GM18870 (cell line): ENCODE measurements around the gene NRCAM.
A peak's percentile ranks its signal among the peaks of the same experiment; 100 is the strongest.

Source experiments
- ATAC-seq: cut with Tn5 transposase; IDR thresholded peaks from one replicate; pipeline ENCODE4 v1.9.1; 2021; ENCODE audit warnings: moderate library complexity; ENCODE audit not compliant: unreplicated experiment

The NRCAM gene

DNA sequence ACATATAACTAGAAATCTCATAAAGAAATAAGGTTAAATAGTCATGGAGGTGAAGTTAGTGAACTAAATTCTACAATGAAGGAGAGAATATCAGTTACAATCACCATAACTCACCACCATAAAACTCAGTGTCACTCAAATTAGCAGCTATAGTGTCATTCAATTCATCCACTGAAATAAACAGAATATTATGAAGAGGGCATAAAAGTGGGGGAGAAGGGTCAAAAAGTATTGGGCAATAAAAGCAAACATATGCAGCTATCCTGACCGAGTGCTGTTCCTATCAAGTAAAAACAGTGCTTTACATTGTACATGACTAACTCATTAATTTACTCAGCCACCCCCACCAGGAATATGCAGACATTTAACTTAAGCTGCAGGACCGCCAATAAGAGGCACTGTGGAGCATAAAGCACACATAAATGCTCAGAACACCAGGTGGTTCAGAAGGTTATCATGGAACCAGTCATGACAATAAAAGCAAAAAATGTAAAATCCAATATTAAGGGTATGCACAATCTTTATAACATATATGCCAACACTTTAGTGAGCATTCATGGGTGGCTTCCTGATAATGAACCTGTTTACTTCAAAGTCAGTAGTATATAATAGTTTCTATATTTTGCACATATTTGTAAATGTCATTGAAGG lies 230.6 kb downstream of the NRCAM start:
- ATAC-seq: no peak

DNA sequence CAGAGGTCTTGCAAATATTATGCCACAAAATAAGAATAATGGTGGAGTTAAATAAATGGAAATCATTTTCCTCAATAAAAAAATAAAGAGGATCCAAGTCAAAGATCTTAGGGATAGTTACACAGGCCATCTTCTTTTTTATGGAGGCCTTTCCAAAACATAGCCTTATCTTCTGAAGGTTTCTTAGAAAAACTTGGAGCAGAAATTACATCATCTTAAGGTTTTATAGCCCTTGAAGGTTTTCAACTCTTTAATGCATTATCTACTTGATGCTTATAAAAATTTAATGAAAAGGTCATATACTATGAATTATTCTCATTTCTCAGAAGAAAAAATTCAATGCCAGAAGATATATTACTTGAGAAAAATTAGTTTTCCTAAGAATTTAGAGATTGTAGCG lies 231.8 kb downstream of the NRCAM start:
- ATAC-seq: no peak

DNA sequence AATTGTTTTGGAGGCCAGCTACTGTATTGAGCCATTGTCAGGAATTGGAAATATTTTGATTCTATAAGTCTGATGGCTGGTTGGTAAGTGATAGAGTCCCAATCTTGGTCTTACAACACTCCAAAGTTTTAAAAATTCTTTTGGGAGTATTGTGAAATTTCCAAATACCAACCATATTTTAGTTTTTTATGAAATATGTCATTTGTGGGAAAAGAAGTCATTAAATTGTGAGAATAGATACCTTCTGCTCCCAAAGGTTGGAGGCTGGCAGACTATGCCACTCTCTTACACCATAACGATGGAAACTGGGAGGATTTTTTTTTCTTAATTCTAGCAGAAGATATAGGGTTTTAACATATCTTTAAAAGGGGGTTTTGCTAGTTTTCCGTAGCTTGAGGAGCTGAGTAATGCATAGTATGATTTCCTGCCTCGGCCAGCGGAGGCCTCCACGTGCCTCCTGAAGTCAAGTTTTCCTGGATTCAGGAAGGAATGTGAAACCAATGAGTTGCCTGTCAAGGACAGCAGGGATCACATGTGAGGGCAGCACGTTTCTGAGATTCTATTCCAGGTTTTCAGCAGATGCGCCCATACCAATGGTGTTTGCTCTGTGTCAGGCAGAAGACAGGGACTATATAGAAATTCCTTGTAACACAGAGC lies 233.9 kb downstream of the NRCAM start:
- ATAC-seq: no peak

DNA sequence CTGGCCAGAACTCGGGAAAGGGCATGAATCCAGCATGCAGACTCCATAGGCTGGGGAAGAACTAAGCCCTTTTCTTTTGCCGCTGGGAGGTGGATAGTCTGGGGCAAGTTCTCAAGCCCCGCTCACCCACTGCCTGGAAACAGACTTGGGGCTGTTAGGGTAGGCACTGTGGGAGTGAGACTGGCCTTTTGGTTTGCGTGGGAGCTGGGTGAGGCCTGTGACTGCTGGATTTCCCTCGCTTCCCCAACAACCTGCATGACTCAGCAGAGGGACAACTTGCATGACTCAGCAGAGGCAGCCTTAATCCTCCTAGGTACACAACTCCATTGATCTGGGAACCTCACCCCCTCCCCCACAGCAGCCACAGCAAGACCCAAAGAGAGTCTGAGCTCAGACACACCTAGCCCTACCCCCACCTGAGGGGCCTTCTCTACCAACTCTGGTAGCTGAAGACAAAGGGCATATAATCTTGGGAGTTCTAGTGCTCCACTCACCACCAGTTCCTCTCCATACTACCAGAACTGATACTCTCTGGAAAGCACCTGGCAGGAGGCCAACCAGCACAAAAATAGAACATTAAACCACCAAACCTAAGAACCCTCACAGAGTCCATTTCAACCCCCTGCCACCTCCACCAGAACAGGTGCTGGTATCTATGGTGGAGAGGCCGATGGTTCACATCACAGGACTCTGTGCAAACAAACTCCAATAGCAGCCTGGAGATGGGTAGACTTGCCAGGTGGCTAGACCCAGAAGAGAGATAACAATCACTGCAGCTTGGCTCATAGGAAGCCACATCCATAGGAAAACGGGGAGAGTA lies 244.6 kb downstream of the NRCAM start:
- peak; percentile 88 for ATAC-seq

DNA sequence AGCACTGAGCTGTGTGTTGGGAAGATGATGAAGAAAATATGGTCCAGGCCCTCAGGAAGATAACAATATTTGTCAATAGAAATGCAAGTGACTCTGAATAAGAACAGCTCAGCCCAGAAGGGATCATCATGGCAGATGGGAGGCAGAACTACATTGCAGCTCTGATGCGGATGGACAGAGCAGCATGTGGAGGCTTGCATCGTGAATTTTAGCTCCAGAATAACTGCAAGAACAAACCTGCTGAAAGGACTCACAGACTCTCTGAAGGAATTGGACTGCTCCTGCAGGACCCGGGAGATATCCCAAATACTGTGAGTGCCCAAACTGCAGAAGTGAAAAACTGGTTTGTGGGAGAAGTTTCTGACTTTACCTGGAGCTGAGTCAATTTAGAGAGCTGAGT lies 245.4 kb downstream of the NRCAM start:
- ATAC-seq: no peak

DNA sequence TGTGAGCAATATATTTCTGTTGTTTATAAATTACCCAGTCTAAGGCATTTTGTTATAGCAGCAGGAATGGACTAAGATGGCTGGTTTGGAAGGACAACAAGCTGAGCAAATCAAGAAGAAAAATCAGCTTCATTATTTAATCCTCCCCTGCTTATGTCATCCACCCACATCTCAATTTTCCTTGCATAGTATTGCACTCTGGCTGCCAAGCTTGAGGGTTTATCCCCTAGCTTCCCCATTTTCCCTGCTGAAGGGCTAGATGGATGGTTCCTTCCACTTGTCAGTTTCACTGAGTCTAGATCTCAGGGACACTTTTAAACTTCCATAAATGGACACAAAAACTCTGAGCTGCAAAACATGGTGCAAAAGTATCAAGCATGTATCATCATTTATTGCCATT lies 250.9 kb downstream of the NRCAM start:
- no peak for ATAC-seq

DNA sequence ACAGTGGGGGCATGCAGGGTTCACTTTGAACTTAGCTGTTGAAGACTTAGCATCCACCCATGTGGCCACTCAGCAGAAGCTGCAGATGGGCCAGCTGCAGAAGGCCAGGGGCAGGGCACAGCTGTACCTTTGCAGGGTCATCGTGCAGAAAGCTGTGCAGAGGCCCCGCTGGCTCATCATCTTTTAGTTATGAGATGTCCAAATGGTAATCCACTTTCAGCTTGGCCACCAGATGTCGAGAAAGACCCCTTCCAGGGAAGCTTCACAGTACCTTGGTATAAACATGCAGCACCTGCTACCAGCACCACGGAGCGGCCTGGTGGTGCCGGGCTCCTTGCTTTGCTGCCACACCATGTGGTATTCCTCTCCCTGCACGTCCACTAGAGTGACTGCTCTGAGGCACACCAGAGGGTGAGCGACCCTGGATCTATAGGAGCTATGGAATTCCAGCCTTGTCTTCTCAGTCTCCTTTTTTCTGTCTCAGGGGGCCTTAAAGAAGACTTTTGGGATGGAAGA lies 251.9 kb downstream of the NRCAM start:
- ATAC-seq: no peak

DNA sequence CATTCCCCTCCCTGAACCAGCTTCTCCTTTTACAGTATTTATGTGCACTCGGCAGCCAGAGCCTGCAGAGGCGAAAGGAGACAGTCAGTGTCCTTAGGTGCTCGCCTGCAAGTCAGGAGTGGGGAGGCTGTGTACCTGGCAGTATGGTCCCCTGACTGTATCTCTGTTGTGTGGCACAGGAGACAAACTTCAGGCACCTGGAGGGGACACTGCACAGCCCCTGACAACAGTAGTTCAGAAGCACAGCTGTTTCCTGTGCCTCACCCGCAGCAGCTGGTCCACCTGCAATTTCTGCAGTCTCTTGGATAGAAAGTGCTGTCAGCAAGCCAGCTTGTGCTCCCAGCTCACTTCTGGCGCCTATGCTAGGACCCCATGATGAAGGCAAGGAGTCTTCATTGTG lies 252.7 kb downstream of the NRCAM start:
- ATAC-seq: peak; percentile 50

DNA sequence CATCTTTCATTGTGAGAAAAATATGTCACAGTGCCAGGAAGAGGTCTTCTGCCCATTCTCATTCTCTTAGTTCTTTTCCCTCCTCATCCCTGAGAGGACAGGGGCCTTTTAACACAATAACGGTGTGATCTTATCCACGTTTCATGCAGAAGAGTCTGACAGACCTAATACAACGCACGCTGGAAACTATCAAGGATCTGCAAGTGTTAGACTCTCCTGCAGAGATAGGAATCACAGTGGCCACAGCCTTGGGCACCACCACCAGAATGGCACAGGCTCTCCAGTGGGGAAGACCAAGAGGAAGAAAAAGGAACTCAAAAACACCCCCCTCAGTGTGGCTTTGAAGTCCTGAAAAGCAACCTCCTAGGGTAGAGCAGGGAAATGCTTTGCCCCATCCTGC lies 253.5 kb downstream of the NRCAM start:
- no peak for ATAC-seq

DNA sequence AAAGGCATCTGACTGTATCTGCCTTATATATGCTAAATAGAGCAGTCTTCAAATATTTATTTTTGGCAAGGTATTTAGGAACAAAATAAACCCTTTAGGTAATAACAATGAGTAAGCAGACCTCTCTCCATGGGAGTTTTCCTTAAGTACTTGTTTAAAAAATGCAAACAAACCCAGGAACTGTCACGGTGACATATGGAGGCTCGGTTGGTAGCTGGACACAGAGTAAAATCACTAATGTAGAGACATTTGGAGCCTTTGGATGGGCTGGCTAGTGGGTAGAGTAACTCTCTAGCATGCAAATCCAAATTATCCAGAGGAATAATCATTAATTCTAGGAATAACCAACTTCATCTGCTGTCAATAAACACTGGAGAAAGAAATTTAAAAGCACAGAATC lies 254.5 kb downstream of the NRCAM start:
- ATAC-seq: no peak

DNA sequence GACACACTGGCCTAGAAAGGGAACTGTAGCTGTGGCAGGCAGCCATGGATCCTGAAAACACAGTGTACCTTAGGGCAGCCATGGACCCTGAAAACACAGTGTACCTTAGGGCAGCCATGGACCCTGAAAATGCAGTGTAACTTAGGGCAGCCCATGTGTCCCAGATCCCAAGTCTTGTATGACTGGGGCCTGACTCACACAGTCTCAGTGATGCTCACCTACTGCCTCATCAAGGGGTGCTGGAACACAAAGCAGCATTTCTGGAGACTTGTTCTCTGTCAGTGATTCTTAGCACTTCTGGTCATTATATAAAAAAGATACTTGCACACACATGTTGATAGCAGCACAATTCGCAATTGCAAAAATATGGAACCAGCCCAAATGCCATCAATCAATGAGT lies 255.9 kb downstream of the NRCAM start:
- ATAC-seq: no peak

DNA sequence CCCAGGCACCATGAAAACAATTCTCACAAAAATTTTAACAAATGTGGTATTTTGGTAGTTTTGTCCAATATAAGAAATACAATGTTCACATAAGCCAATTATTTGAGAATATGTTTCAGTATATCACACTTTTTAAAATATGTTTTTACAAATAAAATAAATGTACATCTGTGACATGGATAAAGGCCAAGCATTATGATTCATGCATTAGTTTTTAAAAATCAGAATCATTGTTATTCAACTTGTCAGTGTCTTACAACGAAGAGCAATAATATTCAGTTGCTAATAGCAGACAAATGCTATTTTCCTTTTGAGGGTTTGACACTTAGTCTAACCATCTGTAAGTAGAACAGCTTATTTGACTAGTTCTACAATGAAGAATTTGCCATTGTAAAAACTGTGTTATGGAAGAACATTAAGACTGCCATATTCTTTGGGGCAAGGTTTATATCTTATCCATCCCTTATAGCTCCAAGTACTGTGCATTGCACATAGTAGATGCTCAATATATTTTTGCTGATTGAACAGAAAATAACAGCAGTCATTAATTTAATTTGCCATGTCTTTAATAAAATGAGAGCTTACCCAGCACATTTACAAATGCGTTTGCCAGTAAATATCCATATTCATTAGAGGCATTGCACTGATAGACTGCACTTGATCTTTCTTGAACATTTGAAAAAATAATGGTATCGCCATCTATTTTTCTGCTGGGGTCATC lies 258.7 kb downstream of the NRCAM start:
- no peak for ATAC-seq

DNA sequence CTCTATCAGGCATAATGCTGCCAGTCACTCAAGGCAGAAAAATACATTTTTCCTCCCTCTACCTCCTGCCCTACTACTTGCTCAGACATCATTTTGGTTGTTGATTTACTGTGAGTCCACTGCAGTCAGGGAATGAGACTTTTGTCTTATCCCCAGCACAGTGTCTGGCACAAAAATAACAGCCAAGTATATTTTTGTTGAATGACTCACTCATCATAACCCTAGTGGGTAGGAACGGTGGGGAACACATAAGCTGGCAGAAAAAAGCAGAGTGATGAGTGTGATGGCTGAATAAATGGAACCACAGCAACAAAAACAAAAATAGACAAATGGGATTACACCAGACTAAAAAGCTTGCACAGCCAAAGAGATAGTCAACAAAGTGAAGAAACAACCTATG lies 260.2 kb downstream of the NRCAM start:
- ATAC-seq: no peak

DNA sequence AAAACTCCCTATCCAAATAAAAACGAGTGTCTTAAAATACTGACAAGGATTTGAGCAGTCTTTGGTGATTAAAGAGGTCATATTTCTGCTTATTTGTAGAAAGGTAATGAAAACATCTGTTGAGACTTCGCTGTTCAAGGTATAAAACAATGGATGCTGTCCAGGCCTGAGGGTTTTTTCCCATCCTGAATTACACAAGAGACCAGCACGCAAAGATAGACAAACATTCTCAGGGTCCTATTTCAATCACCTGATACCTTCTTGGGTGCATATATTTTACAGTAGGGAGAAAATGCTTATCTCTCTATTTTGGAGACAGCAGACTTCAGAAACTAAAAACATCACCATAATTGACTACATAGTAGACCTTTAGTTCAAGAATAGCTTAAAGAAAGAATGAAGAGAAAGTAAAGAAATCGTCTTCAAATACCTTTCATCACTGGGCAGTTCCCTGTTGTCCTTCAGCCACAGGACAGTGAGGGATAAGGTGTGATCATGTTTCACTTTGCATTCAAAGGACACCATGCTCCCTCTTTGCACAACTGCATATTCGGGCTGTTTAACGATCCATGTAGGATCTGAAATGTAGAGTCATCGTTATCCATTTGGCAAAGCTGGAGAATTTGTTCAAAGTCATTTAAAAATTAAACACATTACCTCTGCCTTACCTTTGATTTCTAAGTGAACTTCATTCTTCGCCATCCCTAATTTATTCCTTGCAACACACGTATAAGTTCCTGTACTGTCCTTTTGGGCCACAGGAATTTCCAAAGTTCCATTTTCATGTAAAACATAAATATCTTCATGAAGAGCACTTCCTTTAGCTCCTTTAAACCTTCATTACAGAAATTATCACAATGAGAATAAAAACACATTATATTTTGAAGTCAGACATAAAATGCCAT lies 262.4 kb downstream of the NRCAM start:
- no peak for ATAC-seq

DNA sequence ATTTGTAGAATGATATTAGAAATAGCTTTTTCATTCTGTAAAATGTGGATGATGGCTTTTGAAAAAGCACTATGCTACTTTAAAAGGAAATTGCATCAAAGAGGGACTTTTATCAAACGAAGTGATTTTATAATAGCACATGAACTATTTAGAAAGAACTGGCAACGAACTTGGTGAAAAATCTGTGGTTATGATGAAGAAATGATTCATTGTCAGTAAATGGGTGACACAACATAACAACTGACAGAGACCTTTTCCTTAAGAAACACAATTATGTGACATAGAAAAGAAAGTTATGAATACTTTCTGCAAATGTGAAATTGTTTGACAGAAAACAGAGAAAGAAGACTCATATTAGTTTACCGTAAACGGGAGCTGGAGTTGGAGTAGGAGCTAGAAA lies 265.3 kb downstream of the NRCAM start:
- ATAC-seq: no peak

DNA sequence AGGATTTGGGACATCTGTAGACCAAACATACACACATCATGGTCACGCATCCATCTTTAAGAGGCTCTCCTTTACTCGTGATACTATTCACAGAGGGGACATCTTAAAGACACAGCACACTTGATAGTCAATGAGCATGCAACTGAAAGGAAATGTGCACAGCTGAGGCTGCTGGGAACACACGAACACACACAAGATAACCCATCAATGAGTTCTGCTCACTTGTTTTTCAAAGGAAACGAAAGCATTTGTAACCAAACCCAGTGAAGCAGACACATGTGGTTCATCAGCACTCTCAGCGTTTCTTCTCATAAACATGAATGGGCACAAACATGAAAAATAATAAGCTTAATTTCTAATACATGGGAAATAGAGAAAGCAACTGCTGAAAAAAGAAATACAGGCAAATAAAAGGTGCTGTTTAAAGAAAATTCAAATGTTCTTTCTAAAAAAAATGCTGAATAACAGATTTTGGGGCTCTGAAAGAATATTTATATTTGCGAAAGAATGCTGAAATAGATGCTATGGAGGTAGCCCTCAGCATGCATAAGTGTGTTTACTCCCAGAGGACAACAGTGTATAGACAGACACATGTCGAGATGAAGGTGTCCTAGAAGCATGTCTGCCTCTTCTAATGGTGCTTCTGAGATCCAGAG lies 266.4 kb downstream of the NRCAM start:
- ATAC-seq: peak; percentile 92

DNA sequence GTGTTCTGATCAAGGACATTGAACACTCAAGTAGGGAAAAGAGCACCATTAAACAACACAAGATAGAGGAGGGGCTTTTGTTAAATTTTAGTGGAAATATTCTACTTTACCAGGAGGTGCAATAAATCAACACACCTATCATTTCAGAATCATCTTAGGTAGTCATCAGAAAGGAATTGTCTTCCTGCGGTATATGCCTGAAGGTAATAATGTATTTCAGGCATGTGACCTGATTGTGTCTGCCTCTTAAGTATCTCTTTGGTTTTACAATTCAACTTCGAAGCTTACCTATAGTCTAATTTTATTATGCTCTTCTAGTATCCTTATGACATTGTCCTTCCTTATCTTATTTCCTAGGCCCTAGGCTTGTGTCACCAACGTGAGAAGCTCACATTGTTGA lies 267.5 kb downstream of the NRCAM start:
- no peak for ATAC-seq

DNA sequence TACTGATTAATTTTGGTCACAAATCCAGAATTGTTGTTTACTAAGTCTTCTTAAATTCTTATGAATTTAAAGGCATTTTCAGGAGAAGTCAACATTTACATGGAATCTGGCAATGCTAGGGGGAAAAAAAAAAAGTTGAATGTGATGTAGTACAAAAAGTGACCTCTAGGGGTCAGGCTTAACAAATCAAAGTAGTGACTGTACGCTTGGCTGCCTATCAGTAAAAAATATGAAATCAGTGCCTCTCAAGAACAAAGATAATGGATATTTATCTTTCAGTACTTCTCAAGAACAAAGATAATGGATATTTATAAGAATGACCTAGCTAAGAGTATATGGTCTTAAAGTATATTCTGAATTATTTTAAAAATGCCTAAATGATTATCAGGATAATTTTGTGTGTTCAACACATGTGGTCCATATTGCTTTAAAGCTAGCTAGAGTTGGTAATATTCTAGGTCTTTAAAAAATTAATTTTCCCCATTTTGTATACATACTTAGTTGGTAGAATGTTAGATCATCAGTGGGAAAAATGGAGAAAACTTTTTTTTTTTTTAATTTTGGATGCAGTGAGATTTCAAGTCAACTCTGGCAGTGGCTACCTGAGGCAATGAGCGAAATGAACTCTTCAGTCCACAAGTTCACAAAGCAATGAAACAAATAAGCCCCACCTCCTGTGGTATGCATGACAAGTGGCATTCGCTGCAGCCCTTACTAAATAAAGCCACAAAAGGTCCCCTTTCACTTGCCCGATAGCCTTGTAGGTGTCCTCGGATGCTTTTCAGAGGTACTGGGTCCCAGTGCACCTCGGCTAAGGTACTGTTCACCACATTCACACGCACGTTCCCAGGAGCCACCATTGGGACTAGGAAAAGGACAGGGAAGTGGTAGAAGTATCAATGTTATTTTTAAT lies 274.9 kb downstream of the NRCAM start:
- peak; percentile 50 for ATAC-seq

DNA sequence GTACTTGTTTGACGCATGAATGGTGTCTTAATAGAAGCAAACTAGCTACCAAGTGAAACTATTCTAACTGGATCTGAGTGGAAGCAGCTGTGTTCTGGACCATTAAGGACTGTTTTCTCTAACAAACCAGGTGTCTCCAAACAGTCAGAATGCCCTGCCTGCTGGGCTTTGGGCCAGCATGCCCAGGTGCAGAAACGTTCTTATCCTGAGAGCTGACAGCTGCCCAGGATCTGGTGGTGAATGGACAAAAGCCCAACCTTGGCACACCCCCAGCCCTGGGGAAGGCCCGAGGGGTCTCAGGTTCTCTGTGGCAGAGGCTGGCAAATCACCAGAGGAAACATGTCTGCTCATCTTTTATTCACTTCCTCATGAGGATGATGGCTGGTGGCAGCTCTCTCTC lies 277.8 kb downstream of the NRCAM start:
- ATAC-seq: no peak
